Stimulated activated CD4-positive, alpha-beta T cell treated with anti-CD3 and anti-CD28 coated beads, Interleukin-12 subunit alpha, Interleukin-12 subunit beta, amount 100 ng/mL, for 48 hours (primary cell): Measurements from ENCODE around the gene FOXF1.

Source experiments
- DNase-seq, 3 donors: peaks; one replicate each; pipeline ENCODE4 v3.0.0-alpha.2; 2020; ENCODE audit warnings: low read depth in 2 of 3, low spot score in 1 of 3

Gene FOXF1

DNA sequence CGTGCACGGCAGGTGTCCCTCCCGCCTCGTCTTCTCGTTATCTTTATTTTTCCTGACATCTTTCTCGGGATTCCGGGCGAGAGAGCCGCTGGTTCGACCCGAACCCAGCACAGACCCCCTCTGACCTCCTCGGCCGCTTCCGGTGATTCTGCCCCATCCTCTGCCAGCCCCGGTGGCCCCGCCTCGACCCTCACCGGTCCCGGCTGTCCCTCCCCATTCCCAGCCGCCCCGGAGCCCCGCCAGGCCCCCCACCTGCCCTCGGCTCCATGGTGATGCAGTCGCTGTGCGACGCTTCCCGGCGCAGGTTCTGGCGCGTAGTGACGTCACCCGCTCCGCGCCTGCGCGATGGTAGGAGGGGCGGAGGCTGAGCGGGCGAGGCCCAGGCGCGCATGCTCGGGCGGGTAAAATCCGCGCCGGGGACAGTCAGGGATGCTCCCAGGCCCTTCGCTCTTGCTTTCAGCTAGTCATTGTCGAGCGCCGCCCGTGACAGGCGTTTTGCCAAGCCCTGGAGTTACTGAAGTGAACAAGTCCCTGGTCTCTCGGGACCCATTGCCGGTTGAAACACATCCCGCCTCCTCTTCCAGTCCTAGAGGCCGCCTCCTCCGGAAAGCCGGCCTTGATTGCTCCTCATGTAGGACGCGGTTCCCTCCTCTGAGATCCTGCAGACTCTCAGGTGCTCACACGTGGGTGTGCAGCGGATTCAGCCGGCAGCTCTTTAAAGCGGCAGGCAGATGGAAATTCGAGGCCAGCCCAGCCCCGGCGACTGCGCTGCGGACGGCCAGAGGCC lies 44.8 kb downstream of the FOXF1 start, which contains the start of gene MTHFSD:
MTHFSD (minus strand) TSS at position 319 of the 787 bp plus-strand sequence; CDS start at position 268, 51 bp downstream.
- peak; percentile 92 to 95 (median 92) for DNase-seq

DNA sequence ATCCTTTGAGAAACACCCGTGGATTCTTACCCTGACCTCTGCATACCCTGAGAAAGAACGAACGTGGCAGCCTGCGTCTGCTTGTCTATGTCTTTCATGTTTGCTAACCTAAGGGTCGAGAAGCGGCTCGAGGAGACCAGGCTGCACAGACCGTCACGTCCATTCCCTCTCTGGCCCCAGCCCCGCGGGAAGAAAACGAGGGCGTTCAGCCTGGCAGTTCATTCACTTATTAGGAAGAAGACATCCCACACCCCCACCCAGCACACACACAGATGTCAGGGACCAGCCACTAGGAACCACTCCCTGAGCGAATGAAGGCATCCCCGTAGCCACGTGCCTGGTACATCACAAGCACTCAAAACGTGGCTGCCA lies 45.4 kb downstream of the FOXF1 start:
- DNase-seq: no peak

DNA sequence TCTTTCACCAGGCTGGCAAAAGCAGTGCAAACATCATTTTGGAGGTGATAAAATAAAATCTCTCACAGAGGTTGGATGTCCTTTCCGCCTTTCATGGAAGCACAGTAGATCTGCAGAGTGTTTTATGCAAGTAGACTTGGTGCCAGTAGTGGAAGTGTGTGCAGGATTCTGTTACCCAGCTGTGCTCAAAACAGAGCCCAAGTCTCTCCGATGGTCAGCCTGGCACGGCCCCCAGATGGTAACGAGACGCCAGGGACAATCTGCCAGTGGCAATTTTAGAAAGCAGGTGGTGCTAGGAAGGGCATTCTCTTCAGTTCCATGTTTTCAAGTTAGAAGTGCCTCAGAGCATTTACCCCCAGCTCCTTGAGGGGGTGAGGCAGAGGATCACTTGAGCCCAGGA lies 46.2 kb downstream of the FOXF1 start:
- no peak for DNase-seq

DNA sequence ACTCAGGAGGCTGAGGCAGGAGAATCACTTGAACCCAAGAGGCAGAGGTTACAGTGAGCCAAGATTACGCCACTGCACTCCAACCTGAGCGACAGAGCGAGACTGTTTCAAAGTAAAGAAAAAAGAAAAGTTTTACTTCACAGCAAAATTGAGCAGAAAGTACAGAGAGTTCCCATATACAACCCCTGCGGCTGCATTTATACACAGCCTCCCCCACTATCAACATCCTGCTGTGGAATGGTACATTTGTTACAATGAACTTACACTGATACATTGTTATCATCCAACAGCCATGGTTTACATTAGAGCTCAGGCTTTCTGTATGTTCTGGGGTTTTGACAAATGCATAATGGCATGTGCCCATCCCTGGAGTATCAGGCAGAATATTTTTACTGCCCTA lies 47.3 kb downstream of the FOXF1 start:
- DNase-seq: no peak

DNA sequence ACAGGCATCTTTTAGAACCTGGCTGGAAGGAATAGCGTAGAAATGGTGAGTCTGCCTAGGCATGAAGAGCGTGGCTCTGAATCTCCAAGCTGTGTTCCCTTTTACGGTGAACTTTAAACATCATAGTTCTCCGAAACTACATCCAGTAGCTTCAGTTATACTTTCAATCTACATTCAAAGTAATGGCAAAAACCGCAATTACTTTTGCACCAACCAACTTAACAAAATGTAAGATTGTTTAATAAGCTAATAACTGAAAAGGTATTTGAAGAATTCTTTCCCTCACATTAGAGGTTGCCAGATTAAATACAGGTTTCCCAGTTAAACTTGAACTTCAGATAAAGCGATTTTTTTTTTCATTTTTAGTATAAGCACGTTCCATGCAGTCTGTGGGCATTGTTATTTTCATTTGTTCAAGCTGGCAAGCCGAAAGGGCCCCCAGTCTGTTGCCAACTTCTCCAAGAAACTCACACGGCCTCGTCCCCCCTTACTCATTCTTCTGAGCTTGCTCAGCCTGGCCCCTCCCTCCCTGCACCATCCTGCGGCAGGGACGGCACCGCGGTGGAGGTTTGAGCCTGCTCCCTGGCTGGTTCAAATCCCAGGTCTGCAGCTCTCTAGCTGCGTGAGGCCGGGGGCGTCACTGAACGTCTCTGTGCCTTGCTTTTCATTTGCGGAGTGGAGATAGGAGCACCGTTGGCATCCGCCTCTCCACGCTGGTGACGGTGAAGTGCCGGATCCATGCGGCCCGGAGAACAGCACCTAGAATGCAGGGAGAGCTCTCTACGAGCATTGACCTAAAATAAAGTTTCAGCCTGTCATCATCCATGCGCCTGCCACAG lies 48.2 kb downstream of the FOXF1 start:
- no peak for DNase-seq

DNA sequence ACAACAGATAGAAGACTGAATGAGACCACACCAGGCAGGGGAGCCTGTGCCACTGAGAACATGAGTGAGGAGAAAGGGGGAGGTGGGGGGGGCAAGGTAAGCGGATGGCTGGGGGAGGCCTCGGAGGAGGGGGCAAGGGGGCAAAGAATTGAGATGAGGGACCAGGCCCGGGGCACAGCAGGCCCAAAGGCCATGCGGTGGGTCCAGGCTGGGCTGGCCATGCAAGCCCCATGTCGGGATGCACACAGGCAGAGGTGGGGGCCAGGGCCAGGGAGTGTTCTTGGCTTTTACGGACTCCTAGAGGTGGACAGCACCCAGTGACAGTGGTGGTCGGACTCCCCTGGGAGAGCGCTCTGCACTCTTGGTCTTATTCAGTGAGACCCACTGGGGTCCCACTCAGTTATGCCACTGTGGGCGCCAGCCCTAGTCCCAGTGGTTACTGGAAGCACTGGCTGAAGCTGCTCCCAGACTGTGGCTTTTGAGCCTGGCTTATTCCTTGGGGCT lies 49.5 kb downstream of the FOXF1 start:
- DNase-seq: no peak

DNA sequence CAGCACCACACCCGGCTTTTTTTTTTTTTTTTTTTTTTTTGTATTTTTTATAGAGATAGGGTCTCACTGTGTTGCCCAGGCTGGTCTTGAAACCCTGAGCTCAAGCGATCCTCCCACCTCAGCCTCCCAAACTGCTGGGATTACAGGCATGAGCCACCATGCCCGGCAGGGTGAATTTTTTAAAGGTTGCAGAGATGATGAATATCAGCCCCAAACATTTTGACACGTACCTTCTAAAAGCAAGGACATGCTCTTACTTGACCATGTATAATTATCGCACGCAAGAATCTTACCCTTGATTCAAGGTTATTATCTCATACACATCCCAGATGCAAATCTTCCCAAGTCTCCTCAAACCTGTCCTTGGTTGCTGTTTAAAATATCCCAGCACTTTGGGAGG lies 52.0 kb downstream of the FOXF1 start:
- DNase-seq: no peak

DNA sequence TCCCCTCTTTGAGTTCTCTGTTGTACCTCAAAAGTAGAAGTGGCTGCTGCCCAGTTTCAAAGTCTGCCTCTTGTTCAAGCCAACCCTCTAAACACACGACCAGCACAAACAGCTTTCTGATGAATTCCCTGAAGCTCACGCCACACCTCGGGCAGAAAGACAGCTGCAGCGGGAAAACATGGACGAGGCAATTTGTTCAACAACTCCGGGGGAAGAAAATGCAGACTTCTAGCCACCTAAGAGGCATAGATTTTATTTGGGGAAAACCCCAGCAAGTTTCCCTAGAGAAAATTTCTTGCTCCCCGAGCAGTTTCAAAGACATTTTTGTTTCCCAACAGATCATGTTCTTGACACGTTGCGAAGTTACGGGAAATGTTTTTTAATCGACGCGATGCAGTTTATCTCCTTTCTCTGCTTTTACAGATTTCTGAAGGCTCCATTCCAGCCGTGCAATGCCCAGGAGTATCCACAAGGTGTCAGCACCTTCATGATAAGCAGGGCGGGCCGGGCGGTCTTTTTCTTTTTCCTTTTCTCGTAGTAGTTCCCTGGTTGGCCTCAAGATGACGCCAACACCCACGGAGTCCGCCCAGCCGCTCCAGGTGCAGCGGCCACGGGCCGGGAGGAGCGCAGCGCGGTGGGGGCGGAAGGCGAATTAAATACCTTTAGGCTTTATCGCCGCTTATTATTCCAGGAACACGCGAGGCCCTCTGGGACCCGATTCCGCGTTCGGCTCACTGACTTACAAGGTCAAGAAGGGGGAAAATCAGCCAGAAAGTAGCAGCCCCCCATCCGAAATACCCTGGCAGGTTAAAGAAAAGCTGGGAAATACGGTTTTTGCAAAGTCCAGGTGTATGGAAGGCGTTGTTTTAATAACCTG lies 53.4 kb downstream of the FOXF1 start:
- DNase-seq: peak; percentile 80 to 93 (median 82)
